Caco-2 (cell line): ENCODE data around the gene NINJ2. TPM values are rescaled to one million over a fixed set of nuclear protein-coding genes. Genes with fewer than 3 reads are reported as not detected.
"Not testable (repeated sequence)": the region's sequence is repeated elsewhere in the genome, so short reads cannot be mapped to it uniquely, and the experiment has no call there.

Experiments used
- BruUV-seq: library from RNA; stranded (reverse); fragments of 400-500 nt; replicated peaks from 2 replicates; lab custom pipeline; 2021; lab: Mats Ljungman, UMichigan
- CTCF ChIA-PET: fragments of 300-600 bp; sonication (Branson Sonifier 250); formaldehyde crosslinking; loops from one replicate; lab custom pipeline; 2022; ENCODE audit warnings: antibody characterized with exemption; lab: Charles Lee
- POLR2A ChIA-PET: fragments of 300-600 bp; sonication (Branson Sonifier 250); formaldehyde crosslinking; loops from one replicate; lab custom pipeline; 2022; ENCODE audit warnings: antibody characterized with exemption; lab: Charles Lee
- DNase-seq, 2 experiments: peaks; one replicate each; pipeline versions ENCODE4 v3.0.0 to v3.0.0-alpha.2; 2020 to 2022
- H3K27me3 ChIP-seq: replicated peaks from 2 replicates; pipeline ENCODE4 v1.6.0; 2011; ENCODE audit warnings: low read length; ENCODE audit not compliant: control insufficient read depth, insufficient read depth
- H3K36me3 ChIP-seq: 2 replicates; pipeline ENCODE4 v1.5.1; 2011; ENCODE audit warnings: low read length; ENCODE audit not compliant: control insufficient read depth, insufficient read depth
- H3K4me1 ChIP-seq: fragments of 250-450 bp; sonication (Bioruptor Pico); 2 replicates; pipeline ENCODE4 v1.5.1; 2020; ENCODE audit warnings: mild to moderate bottlenecking
- H3K4me3 ChIP-seq: 2 replicates; pipeline ENCODE4 v1.5.1; 2011; ENCODE audit warnings: low read depth, mild to moderate bottlenecking, control low read depth, low read length
- H3K9me3 ChIP-seq: fragments of 250-450 bp; sonication (Bioruptor Pico); 2 replicates; pipeline ENCODE4 v1.5.1; 2020; ENCODE audit warnings: mild to moderate bottlenecking, moderate library complexity
- H3K27ac Mint-ChIP-seq: one replicate; pipeline ENCODE4 v1.8.0; 2022; ENCODE audit warnings: mixed read lengths; ENCODE audit not compliant: unreplicated experiment
- H3K27me3 Mint-ChIP-seq: one replicate; pipeline ENCODE4 v1.8.0; 2022; ENCODE audit warnings: mixed read lengths; ENCODE audit not compliant: insufficient read depth, unreplicated experiment
- H3K36me3 Mint-ChIP-seq: one replicate; pipeline ENCODE4 v1.8.0; 2022; ENCODE audit warnings: mild to moderate bottlenecking, mixed read lengths; ENCODE audit not compliant: insufficient read depth, unreplicated experiment
- H3K4me1 Mint-ChIP-seq: one replicate; pipeline ENCODE4 v1.8.0; 2022; ENCODE audit warnings: low read depth, mixed read lengths; ENCODE audit not compliant: unreplicated experiment
- H3K4me3 Mint-ChIP-seq: one replicate; pipeline ENCODE4 v1.8.0; 2022; ENCODE audit warnings: mild to moderate bottlenecking, moderate library complexity, mixed read lengths; ENCODE audit not compliant: unreplicated experiment
- H3K9me3 Mint-ChIP-seq: one replicate; pipeline ENCODE4 v1.8.0; 2022; ENCODE audit warnings: mixed read lengths; ENCODE audit not compliant: unreplicated experiment
- CTCF ChIP-seq, 2 experiments: fragments of 200-600 bp in 1 of 2; IDR thresholded peaks; 1 replicate in 1 of 2; 2 replicates in 1 of 2; pipeline versions ENCODE4 v1.5.1 to v1.8.0; 2011 to 2022; ENCODE audit warnings: antibody characterized with exemption in 1 of 2, control low read depth in 1 of 2, inconsistent platforms in 1 of 2, low read depth in 1 of 2, low read length in 1 of 2, mild to moderate bottlenecking in 1 of 2, moderate library complexity in 1 of 2; ENCODE audit not compliant: insufficient read depth in 1 of 2, severe bottlenecking in 1 of 2, unreplicated experiment in 1 of 2
- intact Hi-C: fragments of 100-400 bp; cut with micrococcal nuclease; formaldehyde crosslinking; loops from one replicate; pipeline ENCODE4 v1.10.0; 2022; ENCODE audit not compliant: unreplicated experiment
- total RNA-seq: library from RNA; stranded (reverse); gene quantifications from 2 replicates; pipeline ENCODE4 v1.2.3, GENCODE V29; 2022

The NINJ2 gene
- total RNA-seq, 1 experiment from 2014 or later: 7.0 TPM

GRCh38 chr12:580813-581212 is 82.4 kb downstream of the NINJ2 start:
- Histone ChIP-seq H3K4me1 (peaks cover 47% of the 10 kb centered on the region), H3K9me3 (no peaks in the 10 kb centered on the region), H3K36me3 (no peaks in the 10 kb centered on the region), H3K4me3 (no peak overlapping the region), H3K27me3 (no peaks in the 10 kb centered on the region)
- H3K9me3 Mint-ChIP-seq: no peaks in the 10 kb centered on the region
- POLR2A ChIA-PET: no interaction called here
- CTCF ChIA-PET: no interaction called here
- TF ChIP-seq CTCF (IDR thresholded peaks at IDR 0.05; ENCODE audit: insufficient read depth in 1 of 2, low read depth in 1 of 2, low read length in 1 of 2, severe bottlenecking in 1 of 2, unreplicated experiment in 1 of 2): no peak
- intact Hi-C loops: no loop called here
- peaks cover 27% of the 10 kb centered on the region for H3K4me1 Mint-ChIP-seq
- peaks cover 4% of the 10 kb centered on the region for H3K36me3 Mint-ChIP-seq
- H3K27ac Mint-ChIP-seq: peak overlapping the region; percentile 0
- BruUV-seq: no TSS peak
- no peak overlapping the region for H3K4me3 Mint-ChIP-seq
- no peaks in the 10 kb centered on the region for H3K27me3 Mint-ChIP-seq
- DNase-seq: no peak

- no peak overlapping the region for H3K4me3 Mint-ChIP-seq
- peaks cover 5% of the 10 kb centered on the region for H3K36me3 Mint-ChIP-seq
- DNase-seq: peak in 1 of 2 experiments; percentile 11
- Histone ChIP-seq H3K36me3 (no peaks in the 10 kb centered on the region), H3K9me3 (no peaks in the 10 kb centered on the region), H3K27me3 (no peaks in the 10 kb centered on the region), H3K4me1 (peaks cover 44% of the 10 kb centered on the region), H3K4me3 (no peak overlapping the region)
- CTCF ChIA-PET: interaction anchor here (0.5 to 1.5 kb wide), 2 partner anchors 172 to 173 kb away, joined by 4 to 6 read pairs; partner anchors contain the start of gene WNK1
- H3K9me3 Mint-ChIP-seq: no peaks in the 10 kb centered on the region
- no peak overlapping the region for H3K27ac Mint-ChIP-seq
- no peaks in the 10 kb centered on the region for H3K27me3 Mint-ChIP-seq
- intact Hi-C loops: loop anchor here (10.0 kb wide), 1 partner anchor 515 kb away; no protein-coding TSS in a partner anchor
- POLR2A ChIA-PET: no interaction called here
- no peak for TF ChIP-seq CTCF (IDR thresholded peaks at IDR 0.05; ENCODE audit: insufficient read depth in 1 of 2, low read depth in 1 of 2, low read length in 1 of 2, severe bottlenecking in 1 of 2, unreplicated experiment in 1 of 2)
- no TSS peak for BruUV-seq
- peaks cover 19% of the 10 kb centered on the region for H3K4me1 Mint-ChIP-seq
Observed at GRCh38 chr12:579420-580110, 83.7 kb downstream of the NINJ2 start.

- Mint-ChIP-seq H3K4me1 (peaks cover 19% of the 10 kb centered on the region), H3K4me3 (no peak overlapping the region), H3K27me3 (no peaks in the 10 kb centered on the region), H3K9me3 (no peaks in the 10 kb centered on the region), H3K27ac (no peak overlapping the region), H3K36me3 (peaks cover 5% of the 10 kb centered on the region)
- DNase-seq: peak in 1 of 2 experiments; percentile 23
- intact Hi-C loops: loop anchor here (10.0 kb wide), 1 partner anchor 516 kb away; no protein-coding TSS in a partner anchor
- Histone ChIP-seq H3K4me1 (peaks cover 44% of the 10 kb centered on the region), H3K9me3 (no peaks in the 10 kb centered on the region), H3K36me3 (no peaks in the 10 kb centered on the region), H3K4me3 (no peak overlapping the region), H3K27me3 (no peaks in the 10 kb centered on the region)
- CTCF ChIA-PET: interaction anchor here (0.8 to 1.5 kb wide), 3 partner anchors 64 to 514 kb away, joined by 3 to 6 read pairs (median 3); partner anchors contain the start of gene WNK1
- POLR2A ChIA-PET: interaction anchor here (0.9 kb wide), 1 partner anchor 64 kb away, joined by 7 read pairs; no protein-coding TSS in a partner anchor
- no peak for TF ChIP-seq CTCF (IDR thresholded peaks at IDR 0.05; ENCODE audit: insufficient read depth in 1 of 2, low read depth in 1 of 2, low read length in 1 of 2, severe bottlenecking in 1 of 2, unreplicated experiment in 1 of 2)
- BruUV-seq: no TSS peak
Observed at GRCh38 chr12:578748-579419, 84.4 kb downstream of the NINJ2 start.

- not testable (repeated sequence) for H3K36me3 ChIP-seq, H3K27me3 ChIP-seq, H3K4me3 Mint-ChIP-seq, H3K4me3 ChIP-seq, BruUV-seq, H3K27me3 Mint-ChIP-seq, H3K36me3 Mint-ChIP-seq, H3K9me3 ChIP-seq, H3K9me3 Mint-ChIP-seq
- peak in 1 of 2 experiments; percentile 25 for DNase-seq
- Mint-ChIP-seq H3K4me1 (peaks cover 20% of the 10 kb centered on the region), H3K27ac (peak overlapping the region; percentile 47)
- ChIA-PET POLR2A (interaction anchor here (0.9 kb wide), 1 partner anchor 65 kb away, joined by 7 read pairs; no protein-coding TSS in a partner anchor), CTCF (interaction anchor here (0.8 to 1.5 kb wide), 3 partner anchors 65 to 515 kb away, joined by 3 to 6 read pairs (median 3); partner anchors contain the start of gene WNK1)
- H3K4me1 ChIP-seq: peaks cover 37% of the 10 kb centered on the region
- intact Hi-C loops: loop anchor here (10.0 kb wide), 1 partner anchor 517 kb away; no protein-coding TSS in a partner anchor
Observed at GRCh38 chr12:577994-578747, 85.1 kb downstream of the NINJ2 start.
